Measurements from ENCODE around the gene CUX1.
"Not testable (repeated sequence)": the region's sequence is repeated elsewhere in the genome, so short reads cannot be mapped to it uniquely, and the experiment has no call there.

CUX1 gene

DNA sequence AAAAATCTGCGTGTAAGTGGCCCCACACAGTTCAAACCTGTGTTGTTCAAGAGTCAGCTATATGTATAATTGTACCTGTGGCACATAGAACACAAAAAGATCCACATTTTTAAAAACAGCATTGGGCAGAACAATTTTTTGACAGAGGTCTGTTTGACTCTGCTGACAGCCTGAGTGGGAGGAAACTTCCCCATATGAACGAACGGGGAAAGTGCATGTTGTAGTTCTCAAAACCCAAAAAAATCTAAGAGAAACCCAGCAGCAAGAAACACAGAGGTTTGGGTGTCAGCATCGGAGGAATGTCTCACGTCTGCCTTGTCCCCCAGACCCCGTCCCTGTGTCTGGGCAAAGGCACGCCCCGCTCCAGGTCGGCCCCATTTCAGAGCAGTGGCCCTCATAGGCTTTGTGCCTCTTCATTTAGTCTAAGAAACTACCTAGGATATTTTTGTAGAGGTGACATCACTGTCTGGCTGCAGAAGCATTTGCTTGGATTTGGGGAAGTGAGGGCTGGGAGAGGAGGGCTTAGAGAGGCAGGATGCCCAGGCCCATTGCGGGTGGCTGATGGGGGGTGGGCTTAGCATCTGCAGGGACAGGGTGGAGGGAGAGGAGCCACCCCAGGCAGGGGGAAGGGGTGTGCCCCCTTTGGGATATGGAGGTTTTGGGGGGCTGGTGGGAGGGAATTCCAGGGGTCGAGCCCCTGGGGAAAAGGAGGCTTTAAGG lies 11.0 kb downstream of the CUX1 start:
- no peak overlapping the region for H3K27ac ChIP-seq (ENCODE audit: low read depth, low read length)
- WGBS = 95% methylated on average over 10 of the region's 11 CpGs
- no peak overlapping the region for H3K9ac ChIP-seq (ENCODE audit: low read depth, low read length)
- 0 out of 2 replicates have a peak, but pooled peaks cover 2% of the 10 kb centered on the region for H3K36me3 ChIP-seq (ENCODE audit: insufficient read depth, low read length)
- no peaks in the 10 kb centered on the region for H3K9me3 ChIP-seq (ENCODE audit: insufficient read depth, low read depth, low read length)
- no peak overlapping the region for H3K4me3 ChIP-seq (ENCODE audit: low read length)
- H3K4me1 ChIP-seq (ENCODE audit: insufficient read depth, low read length) = peaks cover 13% of the 10 kb centered on the region
- no peaks in the 10 kb centered on the region for H3K27me3 ChIP-seq (ENCODE audit: insufficient read depth, low read length)

DNA sequence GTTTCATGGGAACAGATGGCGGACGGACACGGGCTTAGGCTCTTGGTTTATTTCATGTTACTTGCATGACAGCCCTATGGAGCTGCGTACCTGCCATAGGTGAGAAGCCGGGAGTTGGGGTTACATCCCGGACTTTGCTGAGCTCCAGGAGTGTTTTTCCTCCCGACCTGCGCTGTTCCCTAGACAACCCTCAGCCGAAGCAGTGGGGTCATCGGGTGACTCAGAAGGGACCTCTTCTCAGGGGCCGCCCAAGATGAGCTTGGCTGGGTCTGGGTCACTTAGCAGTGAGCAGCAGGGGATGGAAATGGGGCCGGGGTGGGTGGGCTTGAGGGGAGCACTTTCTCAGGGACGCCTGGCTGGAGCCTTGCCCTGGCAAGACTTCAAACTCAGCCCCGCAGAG lies 11.9 kb downstream of the CUX1 start:
- H3K27ac ChIP-seq (ENCODE audit: low read depth, low read length) = no peak overlapping the region
- no peak overlapping the region for H3K9ac ChIP-seq (ENCODE audit: low read depth, low read length)
- H3K4me1 ChIP-seq (ENCODE audit: insufficient read depth, low read length) = peaks cover 8% of the 10 kb centered on the region
- 95% methylated on average over 14 of the region's 14 CpGs for WGBS
- H3K9me3 ChIP-seq (ENCODE audit: insufficient read depth, low read depth, low read length) = no peaks in the 10 kb centered on the region
- H3K4me3 ChIP-seq (ENCODE audit: low read length) = no peak overlapping the region
- 0 out of 2 replicates have a peak, but pooled peaks cover 2% of the 10 kb centered on the region for H3K36me3 ChIP-seq (ENCODE audit: insufficient read depth, low read length)
- no peaks in the 10 kb centered on the region for H3K27me3 ChIP-seq (ENCODE audit: insufficient read depth, low read length)

DNA sequence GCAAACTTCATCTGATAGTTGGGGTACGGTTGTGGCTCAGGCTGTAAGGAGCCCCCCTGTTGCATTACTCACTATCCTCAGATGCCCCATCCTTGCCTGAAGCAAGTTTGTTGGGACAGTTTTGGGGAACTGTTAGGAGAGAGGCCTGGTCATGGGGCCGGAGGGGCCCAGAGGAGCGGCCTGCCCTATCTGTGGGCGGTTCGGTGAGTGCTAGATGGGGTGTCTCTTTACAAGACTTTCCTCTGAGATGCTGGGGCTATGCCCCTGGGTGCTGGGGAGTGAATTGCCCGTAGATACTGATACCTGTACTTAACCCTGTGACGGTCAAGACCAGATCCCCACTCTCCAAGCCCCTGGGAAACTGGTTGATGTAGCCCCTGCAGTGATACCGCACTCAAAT lies 12.4 kb downstream of the CUX1 start:
- H3K4me3 ChIP-seq (ENCODE audit: low read length) = no peak overlapping the region
- no peak overlapping the region for H3K9ac ChIP-seq (ENCODE audit: low read depth, low read length)
- no peaks in the 10 kb centered on the region for H3K9me3 ChIP-seq (ENCODE audit: insufficient read depth, low read depth, low read length)
- no peaks in the 10 kb centered on the region for H3K27me3 ChIP-seq (ENCODE audit: insufficient read depth, low read length)
- H3K4me1 ChIP-seq (ENCODE audit: insufficient read depth, low read length) = peaks cover 4% of the 10 kb centered on the region
- H3K27ac ChIP-seq (ENCODE audit: low read depth, low read length) = no peak overlapping the region
- WGBS = 98% methylated on average over 8 of the region's 8 CpGs
- 0 out of 2 replicates have a peak, but pooled peaks cover 2% of the 10 kb centered on the region for H3K36me3 ChIP-seq (ENCODE audit: insufficient read depth, low read length)

- not testable (repeated sequence) for H3K4me1 ChIP-seq (ENCODE audit: insufficient read depth, low read length); H3K27ac ChIP-seq (ENCODE audit: low read depth, low read length); H3K36me3 ChIP-seq (ENCODE audit: insufficient read depth, low read length); H3K9me3 ChIP-seq (ENCODE audit: insufficient read depth, low read depth, low read length); H3K9ac ChIP-seq (ENCODE audit: low read depth, low read length); H3K4me3 ChIP-seq (ENCODE audit: low read length); H3K27me3 ChIP-seq (ENCODE audit: insufficient read depth, low read length)
- WGBS = 95% methylated on average over 10 of the region's 10 CpGs
Observed at GRCh38 chr7:101831396-101831795, 14.0 kb downstream of the CUX1 start.

DNA sequence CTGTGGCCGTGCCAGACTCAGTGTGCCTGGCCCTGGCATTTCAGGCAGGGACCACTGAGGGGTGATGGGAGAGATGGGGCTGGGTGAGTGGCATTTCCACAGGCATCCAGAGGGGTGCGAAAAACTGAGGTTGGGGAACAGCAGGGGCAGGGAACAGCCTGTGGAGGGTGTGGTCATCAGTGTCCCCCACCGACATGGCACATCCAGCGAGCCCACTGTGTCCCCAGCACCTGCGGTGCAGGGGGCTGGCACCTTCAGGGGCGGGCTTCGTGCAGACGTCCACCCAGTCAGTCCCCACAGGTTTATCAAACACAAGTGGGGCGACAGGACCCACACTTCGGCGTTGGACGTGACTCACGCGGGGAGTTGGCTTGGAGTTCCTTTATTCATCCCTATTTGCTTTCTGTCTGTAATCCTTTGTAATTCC lies 14.8 kb downstream of the CUX1 start:
- no peaks in the 10 kb centered on the region for H3K27me3 ChIP-seq (ENCODE audit: insufficient read depth, low read length)
- H3K4me3 ChIP-seq (ENCODE audit: low read length) = no peak overlapping the region
- no peaks in the 10 kb centered on the region for H3K9me3 ChIP-seq (ENCODE audit: insufficient read depth, low read depth, low read length)
- H3K27ac ChIP-seq (ENCODE audit: low read depth, low read length) = no peak overlapping the region
- 94% methylated on average over 14 of the region's 14 CpGs for WGBS
- no peak overlapping the region; the same call in 1 of the 2 replicates for H3K9ac ChIP-seq (ENCODE audit: low read depth, low read length)
- H3K4me1 ChIP-seq (ENCODE audit: insufficient read depth, low read length) = no peaks in the 10 kb centered on the region; the same call in 1 of the 2 replicates
- 0 out of 2 replicates have a peak, but pooled peaks cover 5% of the 10 kb centered on the region for H3K36me3 ChIP-seq (ENCODE audit: insufficient read depth, low read length)

- WGBS = 95% methylated on average over 14 of the region's 14 CpGs
- no peak overlapping the region for H3K27ac ChIP-seq (ENCODE audit: low read depth, low read length)
Observed at GRCh38 chr7:101832685-101833375, 15.4 kb downstream of the CUX1 start.

DNA sequence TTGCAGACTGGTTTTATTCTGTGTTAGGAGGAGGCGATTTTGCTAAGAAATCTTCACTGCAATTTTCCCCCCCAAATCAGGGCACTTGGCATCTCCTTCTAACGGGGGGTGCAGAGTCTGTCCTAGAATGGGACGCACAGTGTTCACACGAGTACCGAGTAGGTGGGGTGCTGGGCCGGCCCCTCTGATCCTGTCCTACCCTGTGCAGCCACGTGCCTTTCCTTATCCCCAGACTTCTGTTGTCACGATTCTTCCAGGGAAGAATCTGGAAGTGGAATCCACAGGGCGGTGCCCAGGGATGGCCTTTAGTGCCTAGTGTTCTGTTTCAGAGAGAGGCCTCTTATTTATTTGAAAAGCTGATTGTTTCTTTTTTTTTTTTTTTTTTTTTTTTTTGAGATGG lies 16.4 kb downstream of the CUX1 start:
- Histone ChIP-seq H3K4me1 (ENCODE audit: insufficient read depth, low read length) (no peaks in the 10 kb centered on the region), H3K27ac (ENCODE audit: low read depth, low read length) (no peak overlapping the region), H3K9me3 (ENCODE audit: insufficient read depth, low read depth, low read length) (no peaks in the 10 kb centered on the region), H3K27me3 (ENCODE audit: insufficient read depth, low read length) (no peaks in the 10 kb centered on the region), H3K36me3 (ENCODE audit: insufficient read depth, low read length) (0 out of 2 replicates have a peak, but pooled peaks cover 3% of the 10 kb centered on the region), H3K9ac (ENCODE audit: low read depth, low read length) (no peak overlapping the region), H3K4me3 (ENCODE audit: low read length) (no peak overlapping the region)
- WGBS = 93% methylated on average over 9 of the region's 9 CpGs

More at GRCh38 chr7:101832685-101833375, 15.4 kb downstream of the CUX1 start:
- H3K9me3 ChIP-seq (ENCODE audit: insufficient read depth, low read depth, low read length) = no peaks in the 10 kb centered on the region
- 0 out of 2 replicates have a peak, but pooled peaks cover 3% of the 10 kb centered on the region for H3K36me3 ChIP-seq (ENCODE audit: insufficient read depth, low read length)
- H3K4me1 ChIP-seq (ENCODE audit: insufficient read depth, low read length) = no peaks in the 10 kb centered on the region
- no peak overlapping the region for H3K4me3 ChIP-seq (ENCODE audit: low read length)
- H3K9ac ChIP-seq (ENCODE audit: low read depth, low read length) = no peak overlapping the region
- no peaks in the 10 kb centered on the region for H3K27me3 ChIP-seq (ENCODE audit: insufficient read depth, low read length)

DNA sequence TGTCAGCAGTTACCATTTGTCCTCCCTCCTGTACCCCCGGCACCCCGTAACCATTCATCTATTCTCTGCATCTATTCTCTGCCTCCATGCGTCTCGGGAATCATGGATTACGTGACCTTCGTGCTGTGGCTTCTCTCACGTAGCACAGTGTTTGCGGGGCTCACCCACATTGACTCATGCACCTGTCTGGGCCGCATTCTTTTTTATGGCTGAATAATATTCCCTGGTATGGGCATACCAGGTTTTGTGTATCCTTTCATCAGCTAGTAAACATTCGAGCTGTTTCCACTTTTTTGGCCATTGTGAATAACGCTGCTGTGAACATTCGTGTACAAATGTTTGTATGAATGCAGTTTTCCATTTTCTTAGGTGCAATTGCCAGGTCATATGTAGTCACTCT lies 17.7 kb downstream of the CUX1 start:
- no peaks in the 10 kb centered on the region for H3K9me3 ChIP-seq (ENCODE audit: insufficient read depth, low read depth, low read length)
- no peak overlapping the region for H3K9ac ChIP-seq (ENCODE audit: low read depth, low read length)
- H3K4me3 ChIP-seq (ENCODE audit: low read length) = no peak overlapping the region
- H3K36me3 ChIP-seq (ENCODE audit: insufficient read depth, low read length) = 0 out of 2 replicates have a peak, but pooled peaks cover 3% of the 10 kb centered on the region
- no peaks in the 10 kb centered on the region for H3K27me3 ChIP-seq (ENCODE audit: insufficient read depth, low read length)
- H3K4me1 ChIP-seq (ENCODE audit: insufficient read depth, low read length) = no peaks in the 10 kb centered on the region
- whole genome bisulfite sequencing = 96% methylated on average over 12 of the region's 12 CpGs
- H3K27ac ChIP-seq (ENCODE audit: low read depth, low read length) = no peak overlapping the region

GRCh38 chr7:101837433-101837832 lies 20.0 kb downstream of the CUX1 start:
- H3K36me3 ChIP-seq (ENCODE audit: insufficient read depth, low read length); H3K4me3 ChIP-seq (ENCODE audit: low read length); H3K4me1 ChIP-seq (ENCODE audit: insufficient read depth, low read length); H3K9me3 ChIP-seq (ENCODE audit: insufficient read depth, low read depth, low read length); H3K27ac ChIP-seq (ENCODE audit: low read depth, low read length); H3K27me3 ChIP-seq (ENCODE audit: insufficient read depth, low read length); H3K9ac ChIP-seq (ENCODE audit: low read depth, low read length): not testable (repeated sequence)
- 94% methylated on average over 5 of the region's 7 CpGs for WGBS

DNA sequence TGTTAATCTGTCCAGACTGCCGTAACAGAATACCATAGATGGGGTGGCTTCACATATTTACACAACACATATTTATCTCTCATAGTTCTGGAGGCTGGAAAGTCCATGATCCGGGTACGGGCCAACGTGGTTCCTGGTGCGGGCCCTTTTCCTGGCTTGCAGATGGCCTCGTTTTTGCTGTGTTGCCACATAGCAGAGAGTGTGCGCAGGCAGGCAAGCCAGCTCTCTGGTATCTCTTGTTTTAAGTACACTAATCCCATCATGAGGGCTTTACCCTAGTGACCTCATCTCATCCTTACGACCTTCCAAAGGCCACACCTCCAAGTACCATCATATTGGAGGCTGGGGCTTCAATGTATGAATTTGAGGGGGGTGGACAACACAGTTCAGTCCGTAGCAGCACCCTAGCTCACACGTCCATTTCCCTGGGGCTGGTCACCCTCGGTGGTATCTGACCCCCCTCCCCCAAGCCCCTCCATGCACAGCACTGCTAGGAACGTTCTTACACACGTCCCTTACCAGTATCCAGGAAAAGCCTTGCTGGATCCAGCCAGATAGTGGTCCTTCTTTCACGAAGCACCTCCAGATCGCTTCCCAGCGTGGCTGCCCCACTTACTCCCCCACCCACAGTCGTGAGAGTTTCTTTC lies 21.5 kb downstream of the CUX1 start:
- Histone ChIP-seq H3K9me3 (ENCODE audit: insufficient read depth, low read depth, low read length) (no peaks in the 10 kb centered on the region), H3K4me1 (ENCODE audit: insufficient read depth, low read length) (peaks cover 9% of the 10 kb centered on the region), H3K9ac (ENCODE audit: low read depth, low read length) (no peak overlapping the region), H3K27ac (ENCODE audit: low read depth, low read length) (no peak overlapping the region), H3K4me3 (ENCODE audit: low read length) (no peak overlapping the region), H3K36me3 (ENCODE audit: insufficient read depth, low read length) (0 out of 2 replicates have a peak, but pooled peaks cover 3% of the 10 kb centered on the region), H3K27me3 (ENCODE audit: insufficient read depth, low read length) (no peaks in the 10 kb centered on the region)
- 92% methylated on average over 15 of the region's 17 CpGs for WGBS

DNA sequence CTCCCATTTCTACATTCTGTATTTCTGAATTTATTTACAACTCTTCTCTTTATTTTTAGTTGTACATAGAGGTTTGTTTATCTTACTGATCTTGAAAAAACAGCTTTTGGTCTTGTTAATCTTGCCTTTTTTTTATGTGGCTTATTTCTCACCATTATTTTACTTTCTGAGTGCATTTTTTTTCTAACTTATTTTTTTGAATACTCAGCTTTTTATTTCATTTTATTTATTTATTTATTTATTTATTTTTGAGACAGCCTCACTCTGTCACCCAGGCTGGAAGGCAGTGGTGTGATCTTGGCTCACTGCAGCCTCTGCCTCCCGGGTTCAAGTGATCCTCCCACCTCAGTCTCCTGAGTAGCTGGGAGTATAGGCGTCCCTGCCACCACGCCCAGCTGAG lies 23.9 kb downstream of the CUX1 start:
- 100% methylated on average over 3 of the region's 3 CpGs for WGBS
- Histone ChIP-seq H3K4me1 (ENCODE audit: insufficient read depth, low read length) (peaks cover 9% of the 10 kb centered on the region), H3K27me3 (ENCODE audit: insufficient read depth, low read length) (no peaks in the 10 kb centered on the region), H3K9ac (ENCODE audit: low read depth, low read length) (no peak overlapping the region), H3K9me3 (ENCODE audit: insufficient read depth, low read depth, low read length) (no peaks in the 10 kb centered on the region), H3K4me3 (ENCODE audit: low read length) (no peak overlapping the region), H3K36me3 (ENCODE audit: insufficient read depth, low read length) (no peaks in the 10 kb centered on the region), H3K27ac (ENCODE audit: low read depth, low read length) (no peak overlapping the region)

Measured in HUES64 (cell line).